GM18867 (cell line): ENCODE data around the gene CACNG6.
"Not testable (repeated sequence)": the region's sequence is repeated elsewhere in the genome, so short reads cannot be mapped to it uniquely, and the experiment has no call there.

ENCODE experiments used
- ATAC-seq: cut with Tn5 transposase; IDR thresholded peaks from one replicate; pipeline ENCODE4 v1.9.1; 2021; ENCODE audit warnings: mild to moderate bottlenecking, moderate library complexity; ENCODE audit not compliant: unreplicated experiment

The CACNG6 gene

DNA sequence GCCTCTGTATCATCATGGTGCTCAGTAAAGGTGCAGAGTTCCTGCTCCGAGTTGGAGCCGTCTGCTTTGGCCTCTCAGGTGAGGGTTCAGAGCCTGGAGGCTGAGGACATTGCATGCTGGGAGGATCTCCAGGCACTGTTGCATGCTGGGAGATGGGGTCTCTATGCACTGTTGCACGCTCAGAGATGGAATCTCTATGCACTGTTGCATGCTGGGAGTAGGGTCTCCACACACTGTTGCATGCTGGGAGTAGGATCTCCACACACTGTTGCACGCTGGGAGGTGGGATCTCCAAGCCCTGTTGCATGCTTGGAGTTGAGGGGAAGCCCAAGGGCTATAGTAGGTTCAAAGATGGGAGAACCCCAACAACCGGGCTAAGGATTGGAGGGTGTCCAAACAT is 8.3 kb downstream of the CACNG6 start:
- no peak for ATAC-seq

DNA sequence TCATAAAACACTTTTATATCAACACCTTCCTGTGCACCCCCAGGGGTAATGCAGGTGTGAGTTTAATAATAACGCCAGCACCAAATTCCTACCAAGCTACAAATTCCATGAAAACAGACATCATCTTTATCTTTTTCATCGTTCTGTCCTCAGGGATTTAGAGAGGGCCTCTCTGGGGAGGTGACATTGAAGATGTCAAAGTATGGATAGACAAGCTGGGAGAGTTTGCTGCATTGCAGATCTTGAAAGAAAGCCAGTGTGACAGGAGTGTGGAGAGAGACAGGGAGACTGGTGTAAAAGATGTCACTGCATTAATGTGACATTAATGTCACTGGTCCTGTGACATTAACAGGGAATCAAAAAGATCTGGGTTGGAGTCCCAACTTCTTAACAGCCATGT is 10.1 kb downstream of the CACNG6 start:
- no peak for ATAC-seq

DNA sequence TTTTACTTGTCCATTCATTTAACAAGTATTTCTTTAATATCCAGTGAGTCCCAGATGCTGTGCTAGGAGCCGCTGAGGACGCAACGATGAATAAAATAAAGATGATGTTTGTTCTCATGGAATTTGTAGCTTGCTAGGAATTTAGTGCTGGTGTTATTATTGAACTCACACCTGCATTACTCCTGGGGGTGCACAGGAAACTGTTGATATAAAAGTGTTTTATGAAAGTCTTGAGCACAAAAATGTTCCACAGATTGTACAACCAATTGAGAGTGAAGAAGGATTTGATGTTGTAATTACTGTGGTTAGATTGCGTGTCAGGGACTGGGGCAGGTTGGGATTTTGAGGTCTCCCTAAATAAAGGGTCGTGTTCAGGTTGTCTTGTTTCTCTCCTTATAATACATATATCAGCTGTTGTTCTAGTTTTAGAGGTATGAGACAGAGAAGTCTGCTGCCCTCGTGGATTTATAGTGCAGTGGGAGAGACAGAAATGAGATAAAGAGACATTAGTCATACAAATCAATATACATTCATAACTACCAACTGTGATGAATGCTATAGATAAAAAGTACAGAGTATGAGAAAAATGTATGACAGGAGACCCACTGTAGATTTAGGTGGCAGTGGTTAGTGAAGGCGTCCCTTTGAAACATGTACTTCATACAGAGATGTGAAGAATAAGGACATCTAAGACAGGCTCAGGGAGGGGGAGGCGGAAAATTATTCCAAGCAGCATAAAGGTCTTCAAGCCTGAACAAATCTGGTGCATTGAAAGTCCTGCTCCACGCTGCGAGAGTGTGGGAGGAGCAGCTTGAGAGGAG is 11.3 kb downstream of the CACNG6 start:
- no peak for ATAC-seq

DNA sequence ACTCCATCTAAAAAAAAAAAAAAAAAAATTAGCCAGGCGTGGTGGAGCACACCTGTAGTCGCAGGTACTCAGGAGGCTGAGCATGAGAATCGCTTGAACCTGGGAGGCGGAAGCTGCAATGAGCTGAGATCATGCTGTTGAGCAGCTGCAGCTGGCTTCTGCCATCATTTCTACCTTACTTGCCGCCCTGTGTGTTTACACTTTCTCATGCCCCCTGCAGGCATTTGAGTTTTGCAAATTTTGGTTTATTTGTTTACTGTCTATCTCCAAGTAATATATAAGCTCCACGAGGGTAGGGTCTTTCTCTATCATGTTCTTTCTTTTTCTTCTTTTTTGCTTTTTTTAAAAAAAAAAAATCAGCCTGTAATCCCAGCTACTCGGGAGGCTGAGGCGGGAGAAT is 18.0 kb downstream of the CACNG6 start:
- ATAC-seq: no peak

DNA sequence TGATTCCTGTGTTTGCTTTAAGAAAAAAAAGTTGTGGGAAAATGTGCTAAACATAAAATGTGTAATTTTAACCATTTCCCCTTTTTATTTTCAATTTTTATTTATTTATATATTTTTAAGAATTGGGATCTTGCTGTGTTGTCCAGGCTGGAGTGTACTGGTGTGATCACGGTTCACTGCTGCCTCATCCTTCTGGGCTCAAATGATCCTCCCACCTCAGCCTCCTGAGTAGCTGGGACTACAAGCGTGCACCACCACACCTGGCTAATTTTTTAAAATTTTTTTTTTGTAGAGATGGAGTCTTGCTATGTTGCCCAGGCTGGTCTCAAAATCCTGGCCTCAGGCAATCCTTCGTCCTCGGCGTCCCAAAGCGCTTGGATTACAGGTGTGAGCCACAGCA is 19.0 kb downstream of the CACNG6 start:
- no peak for ATAC-seq

DNA sequence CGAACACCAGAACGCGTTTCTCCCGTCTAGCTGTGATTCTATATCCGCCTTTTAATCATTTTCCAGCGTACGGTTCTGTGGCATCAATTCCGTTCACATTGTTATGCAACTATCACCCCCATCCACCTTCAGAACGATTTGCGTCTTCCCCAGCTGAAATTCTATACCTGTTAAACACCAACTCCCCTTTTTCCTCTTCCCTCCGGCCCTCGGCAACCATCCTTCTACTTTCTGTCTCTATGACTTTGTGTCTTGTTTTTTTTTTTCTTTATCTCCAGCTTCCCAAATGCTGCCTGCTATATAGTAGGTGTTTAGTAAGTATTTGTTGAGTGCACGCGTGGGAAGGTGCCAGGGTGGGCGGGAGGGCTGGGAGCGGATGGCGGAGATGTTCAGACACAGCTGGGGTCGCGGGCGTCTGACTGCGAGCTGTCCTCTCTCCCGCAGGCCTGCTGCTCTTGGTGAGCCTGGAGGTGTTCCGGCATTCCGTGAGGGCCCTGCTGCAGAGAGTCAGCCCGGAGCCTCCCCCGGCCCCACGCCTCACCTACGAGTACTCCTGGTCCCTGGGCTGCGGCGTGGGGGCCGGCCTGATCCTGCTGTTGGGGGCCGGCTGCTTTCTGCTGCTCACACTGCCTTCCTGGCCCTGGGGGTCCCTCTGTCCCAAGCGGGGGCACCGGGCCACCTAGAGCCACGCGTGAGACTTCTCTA is 20.2 kb downstream of the CACNG6 start:
- no peak for ATAC-seq

DNA sequence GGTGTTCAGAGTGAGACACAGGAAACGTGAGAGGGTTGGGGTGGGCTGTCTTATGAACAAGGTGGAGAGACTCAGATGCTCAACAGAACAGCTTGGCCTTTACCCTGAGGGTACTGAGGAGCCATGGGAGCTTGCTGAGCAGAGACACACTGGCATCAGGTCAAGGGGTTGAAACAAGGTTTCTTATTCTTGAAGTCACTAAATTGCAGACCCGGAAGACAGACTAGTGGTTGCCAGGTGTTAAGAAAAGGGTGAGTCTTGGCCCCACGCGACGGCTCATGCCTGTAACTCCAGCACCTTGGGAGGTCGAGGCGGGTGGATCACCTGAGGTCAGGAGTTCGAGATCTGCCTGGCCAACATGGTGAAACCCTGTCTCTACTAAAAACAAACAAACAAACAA is 22.4 kb downstream of the CACNG6 start:
- ATAC-seq: no peak

DNA sequence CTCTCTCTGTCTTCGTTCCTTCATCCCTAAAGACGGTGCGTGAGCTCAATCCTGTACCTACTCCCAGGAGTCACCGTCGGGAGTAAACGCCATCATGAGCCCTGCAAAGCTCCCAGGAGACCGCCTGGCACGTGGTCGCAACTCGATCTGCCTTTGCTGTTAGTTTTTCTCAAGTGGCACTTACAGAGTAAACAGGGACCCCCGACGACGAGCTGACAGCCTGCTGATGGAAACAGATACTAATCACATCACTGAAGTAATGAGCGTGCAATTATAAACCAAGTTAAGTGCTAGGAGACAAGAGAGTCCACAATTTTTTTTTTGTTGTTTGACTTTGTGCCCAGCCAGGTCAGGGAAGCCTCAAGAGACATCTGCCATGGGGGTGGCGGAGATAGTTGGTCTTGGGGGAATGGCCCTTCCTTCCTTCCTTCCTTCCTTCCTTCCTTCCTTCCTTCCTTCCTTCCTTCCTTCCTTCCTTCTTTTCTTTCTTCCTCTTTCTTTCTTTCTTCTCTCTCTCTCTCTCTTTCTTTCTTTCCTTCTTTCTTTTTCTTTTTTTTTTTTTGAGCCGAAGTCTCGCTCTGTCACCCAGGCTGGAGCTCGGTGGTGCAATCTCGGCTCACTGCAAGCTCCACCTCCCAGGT is 23.6 kb downstream of the CACNG6 start:
- ATAC-seq: no peak

DNA sequence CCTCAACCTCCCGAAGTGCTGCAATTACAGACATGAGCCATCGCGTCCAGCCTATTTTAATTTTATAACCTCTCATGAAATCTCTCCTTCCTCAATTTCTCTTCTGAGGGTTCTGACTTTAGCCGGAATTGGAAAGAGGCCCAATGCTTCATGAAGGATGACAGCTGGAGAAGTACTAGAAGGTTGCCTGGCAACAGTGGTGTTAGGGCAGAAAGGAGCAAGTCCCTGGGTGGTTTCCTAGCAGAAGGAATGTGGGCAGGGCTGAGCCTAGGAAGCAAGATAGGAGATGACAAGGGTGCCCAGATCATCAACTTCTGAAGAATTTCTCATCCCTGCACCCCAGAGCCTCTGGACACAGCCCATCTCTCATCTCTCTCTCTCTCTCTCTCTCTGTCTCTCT is 25.8 kb downstream of the CACNG6 start:
- ATAC-seq: no peak

DNA sequence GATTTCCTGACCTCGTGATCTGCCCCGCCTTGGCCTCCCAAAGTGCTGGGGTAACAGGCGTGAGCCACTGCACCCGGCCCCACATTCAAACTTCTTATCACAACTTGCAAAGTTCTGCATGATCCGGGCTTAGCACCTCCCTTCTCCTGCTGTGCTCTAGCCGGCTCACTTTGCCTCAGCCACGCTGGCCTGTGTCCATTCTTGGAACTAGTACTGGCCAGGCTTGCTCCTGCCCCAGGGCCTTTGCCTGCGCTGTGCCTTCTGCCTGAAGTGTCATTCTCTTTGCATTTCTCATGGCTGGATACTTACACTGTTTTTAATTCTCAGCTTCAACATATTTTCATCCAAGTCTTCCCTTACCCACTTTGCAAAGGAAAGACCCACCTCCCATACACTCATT is 29.9 kb downstream of the CACNG6 start:
- ATAC-seq: no peak

DNA sequence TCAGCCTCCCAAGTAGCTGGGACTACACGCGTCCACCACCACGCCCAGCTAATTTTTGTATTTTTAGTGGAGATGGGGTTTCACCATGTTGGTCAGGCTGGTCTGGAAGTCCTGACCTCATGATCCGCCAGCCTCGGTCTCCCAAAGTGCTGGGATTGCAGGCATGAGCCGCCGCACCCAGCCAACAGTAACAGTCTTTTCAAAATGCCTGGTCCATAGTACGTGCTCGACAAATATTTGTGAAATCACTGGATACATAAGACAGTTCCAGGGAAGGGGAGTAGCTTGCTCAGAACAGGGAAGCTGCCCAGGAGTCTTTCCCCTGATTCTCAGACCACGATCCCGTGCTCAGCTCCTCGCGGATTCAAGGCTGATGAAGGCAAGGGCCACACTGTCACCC is 30.5 kb downstream of the CACNG6 start:
- ATAC-seq: no peak

DNA sequence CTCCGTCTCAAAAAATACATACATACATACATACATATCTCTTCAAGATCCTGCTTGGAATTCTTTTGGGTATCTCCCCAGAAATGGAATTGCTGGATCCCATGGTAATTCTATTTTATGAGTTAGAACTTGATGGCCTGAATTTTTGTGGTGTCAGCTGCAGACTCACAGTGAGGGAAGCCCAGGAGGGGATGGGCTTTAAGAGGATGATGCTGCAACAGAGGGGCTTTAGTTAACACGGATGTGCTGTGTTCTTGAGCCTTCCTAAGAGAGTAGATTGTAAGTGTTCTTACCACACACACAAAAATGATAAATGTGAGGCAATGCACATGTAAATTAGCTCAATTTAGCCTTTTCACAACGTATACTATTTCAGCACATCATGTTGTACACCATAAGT is 31.8 kb downstream of the CACNG6 start:
- ATAC-seq: no peak

DNA sequence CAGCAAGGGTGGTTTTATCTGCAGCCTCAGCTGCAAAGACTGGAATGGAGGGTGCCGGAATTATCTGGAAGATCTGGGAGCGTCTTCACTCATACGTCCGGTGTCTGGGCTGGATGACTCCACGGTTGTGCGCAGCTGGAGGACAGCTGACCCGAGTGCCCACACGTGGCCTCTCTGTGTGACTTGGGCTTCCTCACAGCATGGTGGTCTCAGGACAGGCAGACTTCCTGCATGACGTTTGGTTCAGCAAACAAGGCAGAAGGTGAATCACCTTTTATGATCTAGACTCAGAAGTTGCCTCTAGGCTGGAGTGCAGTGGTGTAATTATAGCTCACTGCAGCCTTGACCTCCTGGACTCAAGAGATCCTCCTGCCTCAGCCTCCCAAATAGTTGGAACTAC is 33.2 kb downstream of the CACNG6 start:
- ATAC-seq: no peak

DNA sequence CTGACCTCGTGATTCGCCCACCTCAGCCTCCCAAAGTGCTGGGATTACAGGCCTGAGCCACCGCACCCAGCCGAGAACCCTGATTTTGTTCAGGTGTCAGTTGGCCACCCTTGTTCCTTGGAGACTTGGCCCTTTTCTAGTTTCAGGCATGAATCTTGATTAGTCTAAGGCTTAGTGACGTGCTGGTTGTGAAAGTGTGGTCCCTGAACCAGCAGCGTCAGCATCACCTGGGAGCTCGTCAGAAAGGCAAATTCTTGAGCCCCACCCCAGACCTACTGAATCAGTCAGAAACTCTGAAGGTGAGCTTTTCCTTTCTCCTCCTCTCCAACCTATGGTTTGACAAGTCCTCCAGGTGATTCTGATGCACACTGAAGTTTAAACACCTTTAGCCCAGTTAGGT is 35.2 kb downstream of the CACNG6 start:
- ATAC-seq: no peak

DNA sequence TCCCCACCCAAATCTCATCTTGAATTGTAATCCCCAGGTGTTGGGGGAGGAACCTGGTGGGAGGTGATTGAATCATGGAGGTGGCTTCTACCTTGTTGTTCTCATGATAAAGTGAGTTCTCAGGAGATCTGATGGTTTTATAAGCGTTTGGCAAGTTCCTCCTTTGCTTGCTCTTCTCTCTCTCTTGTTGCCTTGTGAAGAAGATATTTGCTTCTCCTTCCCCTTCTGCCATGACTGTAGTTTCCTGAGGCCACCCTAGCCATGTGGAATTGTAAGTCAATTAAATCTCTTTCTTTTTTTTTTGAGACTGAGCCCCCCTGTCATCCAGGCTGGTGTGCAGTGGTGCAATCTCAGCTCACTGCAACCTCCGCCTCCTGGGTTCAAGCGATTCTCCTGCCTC is 37.9 kb downstream of the CACNG6 start:
- no peak for ATAC-seq

DNA sequence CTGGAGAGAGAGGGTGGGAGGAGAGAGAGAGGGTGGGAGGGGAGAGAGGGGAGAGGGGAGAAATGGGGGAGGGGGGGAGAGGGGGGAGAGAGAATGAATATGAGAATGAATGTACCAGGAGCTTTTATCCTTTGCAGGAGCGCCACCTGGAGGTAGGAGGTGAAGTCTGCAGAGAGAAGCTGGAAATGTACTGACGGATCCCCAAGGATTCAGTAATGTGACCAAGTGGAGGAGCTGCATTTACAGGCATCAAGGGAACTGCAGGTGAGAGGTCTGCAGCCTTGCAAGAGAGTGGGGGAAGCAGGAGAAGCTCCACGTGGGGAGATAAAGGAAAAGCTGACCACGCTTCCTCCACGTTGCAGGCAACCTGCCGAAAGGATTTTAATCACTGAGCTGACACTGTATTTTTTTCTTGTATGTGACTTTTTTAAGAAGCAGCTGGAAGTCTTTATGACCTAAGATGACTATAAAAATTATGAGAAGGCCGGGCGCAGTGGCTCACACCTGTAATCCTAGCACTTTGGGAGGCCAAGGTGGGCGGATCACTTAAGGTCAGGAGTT is 38.6 kb downstream of the CACNG6 start:
- no peak for ATAC-seq

DNA sequence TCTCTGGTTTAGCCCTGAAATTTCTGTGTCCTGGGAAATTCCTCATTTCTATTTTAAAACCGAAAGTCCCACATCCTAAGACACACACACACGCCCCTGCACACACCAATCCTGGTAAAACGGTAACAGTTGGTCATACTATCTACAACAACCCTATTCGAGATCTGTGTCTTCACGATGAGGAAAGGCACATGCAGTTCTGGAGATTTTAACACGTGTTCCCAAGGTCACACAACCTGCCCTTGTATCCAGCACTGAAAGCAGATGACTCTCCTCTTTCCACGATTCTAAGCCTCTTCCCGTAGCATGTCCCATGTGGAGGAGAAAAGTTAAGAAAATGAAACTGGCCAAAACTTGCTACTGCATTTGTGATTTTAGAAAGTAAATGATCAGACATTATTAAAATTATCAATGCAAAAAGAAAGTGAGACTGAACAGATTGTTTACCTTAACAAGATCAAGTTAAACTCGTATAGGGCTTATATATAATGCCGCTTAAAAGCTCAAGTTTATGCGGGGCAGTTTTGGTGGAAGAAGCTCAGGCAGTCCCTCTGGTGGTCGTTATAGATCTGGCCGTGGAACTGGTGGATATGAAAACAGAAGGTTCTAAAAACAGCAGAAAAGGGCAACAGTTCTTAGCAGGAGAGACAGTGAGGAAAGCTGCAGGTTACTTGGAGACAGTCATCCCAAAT is 39.6 kb downstream of the CACNG6 start:
- ATAC-seq: no peak

DNA sequence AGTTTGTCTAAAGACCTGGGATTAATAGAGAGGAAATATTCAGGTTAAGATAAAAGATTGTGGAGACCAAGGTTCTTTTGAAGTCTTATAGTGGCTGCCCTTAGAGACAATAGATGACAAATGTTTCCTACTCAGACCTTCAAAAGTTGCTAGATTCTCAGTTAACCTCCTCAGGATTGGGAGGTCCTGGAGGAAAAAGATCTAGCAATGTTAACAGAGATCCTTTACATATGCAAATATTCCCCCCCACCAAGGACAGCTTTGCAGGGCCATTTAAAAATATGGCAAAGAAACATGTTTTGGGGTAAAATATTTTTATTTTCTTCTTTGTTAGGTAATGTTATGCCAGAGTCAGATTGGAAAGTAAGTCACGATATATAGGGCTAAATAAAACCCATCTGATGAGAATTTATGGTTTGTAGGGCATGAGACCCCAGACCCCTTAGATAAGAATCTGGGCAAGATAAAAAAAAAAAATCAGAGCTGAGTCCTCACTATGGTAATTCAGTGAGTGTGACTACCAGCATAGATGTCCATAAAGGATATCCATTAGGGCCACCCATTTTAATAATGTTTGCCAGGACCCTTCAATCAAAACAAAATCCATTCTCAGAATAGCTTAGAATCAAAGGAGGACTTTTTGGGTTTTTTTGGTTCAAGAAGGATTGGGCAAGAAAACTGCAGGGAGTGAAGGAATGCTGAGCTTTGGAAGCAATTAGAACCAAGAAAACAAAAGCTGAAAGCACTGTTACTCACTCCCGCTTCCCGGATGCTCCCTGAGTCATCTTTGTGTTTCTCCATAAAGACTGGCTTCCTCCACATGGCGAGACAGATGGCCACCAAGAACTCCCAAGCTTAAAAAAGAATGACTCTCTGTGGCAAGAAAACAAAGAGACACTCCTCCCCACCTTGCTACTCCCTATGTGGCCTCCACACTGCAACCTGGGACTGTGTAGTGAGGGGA is 44.1 kb downstream of the CACNG6 start:
- ATAC-seq: no peak

DNA sequence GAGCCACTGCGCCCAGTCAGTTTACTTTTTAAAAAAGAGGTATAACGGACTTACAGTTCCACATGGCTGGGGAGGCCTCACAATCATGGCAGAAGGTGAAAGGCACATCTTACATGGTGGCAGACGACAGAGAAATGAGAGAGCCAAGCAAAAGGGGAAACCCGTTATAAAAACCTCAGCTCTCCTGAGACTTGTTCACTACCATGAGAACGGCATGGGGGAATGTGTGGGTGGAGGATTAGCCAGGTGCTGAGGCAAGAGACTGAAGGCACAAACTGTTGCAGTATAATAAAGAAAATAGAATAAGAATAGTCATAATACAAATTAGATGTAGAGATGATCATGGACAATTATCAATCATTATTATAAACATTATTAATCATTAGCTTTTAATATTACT is 45.1 kb downstream of the CACNG6 start:
- ATAC-seq: not testable (repeated sequence)

DNA sequence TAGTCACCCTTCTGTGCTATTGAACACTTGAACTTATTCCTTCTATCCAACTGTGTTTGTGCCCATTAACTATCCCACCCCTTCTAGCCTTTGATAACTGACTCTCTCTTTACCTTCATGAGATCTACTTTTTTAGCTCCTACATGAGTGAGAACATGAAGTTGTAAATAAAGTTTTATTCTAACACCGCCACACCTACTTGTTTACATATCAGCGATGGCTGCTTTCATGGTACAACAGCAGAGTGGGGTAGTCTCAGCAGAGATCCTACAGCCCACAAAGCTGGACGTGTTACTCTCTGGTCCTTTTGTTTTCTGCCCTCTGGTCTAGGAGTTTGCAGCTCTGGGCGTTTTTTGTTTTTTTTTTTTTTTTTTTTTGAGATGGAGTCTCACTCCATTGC is 48.6 kb downstream of the CACNG6 start:
- ATAC-seq: no peak
